A549 (cell line): ENCODE data around the gene FARP2. TPM values are rescaled to one million over a fixed set of nuclear protein-coding genes. Genes with fewer than 3 reads are reported as not detected.

Experiments used
- ATAC-seq, 2 experiments: fragments of 200-7000 bp in 1 of 2; fragments of >200 bp in 1 of 2; cut with Nextera tagmentation in 1 of 2; cut with Tn5 transposase in 1 of 2; 3 replicates each; pipeline versions ENCODE4 v1.8.0 to v1.9.1; 2018 to 2020; ENCODE audit warnings: mild to moderate bottlenecking in 1 of 2, moderate library complexity in 1 of 2
- CTCF ChIA-PET: fragments of 300-600 bp; sonication (Branson Sonifier 250); formaldehyde crosslinking; extraction: SDS; loops from one replicate; lab custom pipeline; 2021; ENCODE audit warnings: antibody characterized with exemption, inconsistent platforms; lab: Yijun Ruan, JAX
- POLR2A ChIA-PET: fragments of 350-600 bp; formaldehyde crosslinking; extraction: SDS; loops from one replicate; lab custom pipeline; 2021; ENCODE audit warnings: antibody characterized with exemption, inconsistent platforms; lab: Yijun Ruan, JAX
- DNase-seq, 2 experiments: peaks; one replicate each; pipeline versions ENCODE4 v3.0.0 to v3.0.0-alpha.2; 2011 to 2016; ENCODE audit warnings: low read depth in 1 of 2, low spot score in 1 of 2
- FAIRE-seq: peaks from 2 replicates; lab custom pipeline; 2011; peaks lifted over from hg19 to GRCh38; lab: Jason Lieb, UNC
- H3K27ac ChIP-seq, 2 experiments: fragments of >200 bp; sonication (Bioruptor Twin); formaldehyde crosslinking; 3 replicates each; pipeline ENCODE4 v1.5.1; 2016 to 2017
- H3K4me1 ChIP-seq: fragments of >200 bp; sonication (Bioruptor Twin); formaldehyde crosslinking; 3 replicates; pipeline ENCODE4 v1.6.1; 2016
- H3K4me2 ChIP-seq: fragments of >200 bp; sonication (Bioruptor Twin); formaldehyde crosslinking; 3 replicates; pipeline ENCODE4 v1.6.1; 2016
- H3K4me3 ChIP-seq: fragments of >200 bp; sonication (Bioruptor Twin); formaldehyde crosslinking; 3 replicates; pipeline ENCODE4 v1.5.1; 2016
- H3K9me3 ChIP-seq: fragments of >200 bp; sonication (Bioruptor Twin); formaldehyde crosslinking; 3 replicates; pipeline ENCODE4 v1.6.1; 2016
- BCL3 ChIP-seq: fragments of >200 bp; sonication (Bioruptor Twin); formaldehyde crosslinking; IDR thresholded peaks from 3 replicates; pipeline ENCODE4 v1.6.1; 2016
- BHLHE40 ChIP-seq: IDR thresholded peaks from 2 replicates; pipeline ENCODE4 v1.6.1; 2012; ENCODE audit warnings: low read depth, low read length, inconsistent platforms
- CTCF ChIP-seq: fragments of >200 bp; sonication (Bioruptor Twin); formaldehyde crosslinking; IDR thresholded peaks from 3 replicates; pipeline ENCODE4 v1.5.1; 2016
- EHMT2 ChIP-seq: fragments of 200-600 bp; sonication (generic); IDR thresholded peaks from 2 replicates; pipeline ENCODE4 v1.6.1; 2016; ENCODE audit warnings: antibody characterized with exemption, low read depth, mild to moderate bottlenecking, moderate library complexity
- ELK1 ChIP-seq: fragments of 150-350 bp; IDR thresholded peaks from 2 replicates; pipeline ENCODE4 v1.6.1; 2014; ENCODE audit warnings: low read depth, mild to moderate bottlenecking, low read length
- EP300 ChIP-seq, 2 experiments: fragments of >200 bp; sonication (Bioruptor Twin); formaldehyde crosslinking; IDR thresholded peaks; 2 replicates in 1 of 2; 3 replicates in 1 of 2; pipeline ENCODE4 v1.6.1; 2016 to 2017
- GATA3 ChIP-seq: IDR thresholded peaks from 2 replicates; pipeline ENCODE4 v1.6.1; 2012; ENCODE audit warnings: borderline replicate concordance
- HDAC2 ChIP-seq: fragments of 200-600 bp; sonication (generic); IDR thresholded peaks from 2 replicates; pipeline ENCODE4 v1.6.1; 2016
- HEYL ChIP-seq: fragments of 250-450 bp; sonication (Bioruptor Pico); IDR thresholded peaks from 2 replicates; pipeline ENCODE4 v1.8.0; 2021; ENCODE audit warnings: mild to moderate bottlenecking, moderate library complexity
- HMGXB4 ChIP-seq: fragments of 250-450 bp; sonication (Bioruptor Pico); IDR thresholded peaks from 2 replicates; pipeline ENCODE4 v1.5.0; 2021; ENCODE audit warnings: mild to moderate bottlenecking, moderate library complexity, borderline replicate concordance
- HOXB5 ChIP-seq: fragments of 250-450 bp; sonication (Bioruptor Pico); IDR thresholded peaks from 2 replicates; pipeline ENCODE4 v1.5.0; 2020; ENCODE audit warnings: mild to moderate bottlenecking, moderate library complexity
- KDM1A ChIP-seq: fragments of 200-600 bp; sonication (generic); IDR thresholded peaks from 2 replicates; pipeline ENCODE4 v1.6.1; 2016; ENCODE audit warnings: low read depth, mild to moderate bottlenecking
- KDM5A ChIP-seq: fragments of 200-600 bp; sonication (generic); IDR thresholded peaks from 2 replicates; pipeline ENCODE4 v1.6.1; 2016; ENCODE audit warnings: antibody characterized with exemption, mild to moderate bottlenecking
- MAX ChIP-seq: IDR thresholded peaks from 2 replicates; pipeline ENCODE4 v1.6.1; 2012
- NR3C1 ChIP-seq: fragments of >200 bp; sonication (Bioruptor Twin); formaldehyde crosslinking; IDR thresholded peaks from 3 replicates; pipeline ENCODE4 v1.6.1; 2017
- POLR2AphosphoS2 ChIP-seq: conservative IDR thresholded peaks from 2 replicates; pipeline ENCODE4 v1.6.1; 2012; ENCODE audit warnings: low read length, improper control_type of control experiment, inconsistent platforms
- RCOR1 ChIP-seq: fragments of 150-350 bp; IDR thresholded peaks from 2 replicates; pipeline ENCODE4 v1.6.1; 2014; ENCODE audit warnings: antibody characterized with exemption, low read length, low read depth
- RFX5 ChIP-seq: fragments of 450-650 bp; IDR thresholded peaks from 2 replicates; pipeline ENCODE4 v1.7.1; 2014; ENCODE audit warnings: antibody characterized with exemption, mild to moderate bottlenecking, moderate library complexity
- RNF2 ChIP-seq: fragments of 200-600 bp; sonication (generic); IDR thresholded peaks from 2 replicates; pipeline ENCODE4 v1.6.1; 2016; ENCODE audit warnings: low read depth, mild to moderate bottlenecking, antibody characterized with exemption, moderate library complexity, borderline replicate concordance
- SREBF2 ChIP-seq: fragments of 450-650 bp; IDR thresholded peaks from 2 replicates; pipeline ENCODE4 v1.6.1; 2014; ENCODE audit warnings: mild to moderate bottlenecking, moderate library complexity
- TFCP2L1 ChIP-seq: fragments of 250-450 bp; sonication (Bioruptor Pico); IDR thresholded peaks from 2 replicates; pipeline ENCODE4 v1.5.0; 2021; ENCODE audit warnings: mild to moderate bottlenecking
- TP53 ChIP-seq: fragments of 250-450 bp; sonication (Bioruptor Pico); IDR thresholded peaks from 2 replicates; pipeline ENCODE4 v1.5.0; 2021; ENCODE audit warnings: mild to moderate bottlenecking, moderate library complexity
- USF2 ChIP-seq: fragments of 450-650 bp; IDR thresholded peaks from 2 replicates; pipeline ENCODE4 v1.6.1; 2014; ENCODE audit warnings: antibody characterized with exemption
- ZFP36 ChIP-seq: fragments of 450-650 bp; IDR thresholded peaks from 2 replicates; pipeline ENCODE4 v1.6.1; 2014; ENCODE audit warnings: borderline replicate concordance; ENCODE audit not compliant: partially characterized antibody
- ZNF302 ChIP-seq: fragments of 250-450 bp; sonication (Bioruptor Pico); IDR thresholded peaks from 2 replicates; pipeline ENCODE4 v1.9.0; 2021; ENCODE audit warnings: inconsistent platforms, mild to moderate bottlenecking, moderate library complexity
- WGBS: methylation state at CpG from one replicate; pipeline ENCODE4 v1.1.6; 2017; ENCODE audit errors: missing lambda C conversion rate; 5-methylcytosine and 5-hydroxymethylcytosine counted together
- polyA plus RNA-seq, 4 experiments: library from polyadenylated mRNA; depleted of rRNA in 3 of 4; stranded (reverse); fragments of >200 nt; fragmentation: RNase III in 1 of 4; extraction: RNeasy Plus Mini Kit Qiagen cat#74134 plus additional on column Dnase treatment in 1 of 4; gene quantifications; 2 replicates in 3 of 4; 3 replicates in 1 of 4; pipeline ENCODE4 v1.2.3, GENCODE V29; 2011 to 2017

FARP2 gene
- polyA plus RNA-seq, 2 of the 4 experiments (the other 2 are of a cell fraction): 17.0 to 29.1 TPM

- no peak for TF ChIP-seq ZNF302
- no peak for TF ChIP-seq RFX5
- no peak for TF ChIP-seq GATA3
- no peak for TF ChIP-seq KDM1A
- TF ChIP-seq ZFP36: no peak
- TF ChIP-seq RNF2: no peak
- TF ChIP-seq EP300 (IDR thresholded peaks at IDR 0.05): no peak
- TF ChIP-seq HDAC2: no peak
- TF ChIP-seq TP53 (CRISPR knock-in tag): no peak
- TF ChIP-seq KDM5A: no peak
- no peak for TF ChIP-seq TFCP2L1 (CRISPR knock-in tag)
- TF ChIP-seq POLR2AphosphoS2: no peak
- TF ChIP-seq NR3C1: no peak
Observed at GRCh38 chr2:241467777-241468475, 111.8 kb downstream of the FARP2 start (continued).

GRCh38 chr2:241468476-241468781 is 112.3 kb downstream of the FARP2 start:
- ChIA-PET POLR2A (no interaction called here), CTCF (no interaction called here)
- no peak for TF ChIP-seq RCOR1
- TF ChIP-seq KDM1A: no peak
- no peak for TF ChIP-seq RNF2
- TF ChIP-seq MAX: no peak
- no peak for TF ChIP-seq HMGXB4
- no peak for TF ChIP-seq CTCF
- TF ChIP-seq EHMT2: no peak
- no peak for TF ChIP-seq SREBF2
- TF ChIP-seq HEYL (CRISPR knock-in tag): no peak
- no peak for TF ChIP-seq ELK1
- no peak for TF ChIP-seq BHLHE40
- Histone ChIP-seq H3K9me3 (no peaks in the 10 kb centered on the region), H3K4me2 (no peak overlapping the region), H3K4me1 (no peaks in the 10 kb centered on the region), H3K4me3 (no peak overlapping the region), H3K27ac (no peak overlapping the region)
- 71% methylated on average over 2 of the region's 2 CpGs for WGBS
- no peak; a peak in 1 of 6 replicates for ATAC-seq
- DNase-seq: no peak
- no peak for FAIRE-seq

- Histone ChIP-seq H3K4me1 (no peaks in the 10 kb centered on the region), H3K27ac (no peak overlapping the region), H3K4me2 (no peak overlapping the region), H3K4me3 (no peak overlapping the region), H3K9me3 (no peaks in the 10 kb centered on the region)
- ATAC-seq (no peak), FAIRE-seq (no peak), DNase-seq (no peak)
- CTCF ChIA-PET: no interaction called here
- WGBS: 94% methylated on average over 2 of the region's 2 CpGs
- POLR2A ChIA-PET: no interaction called here
- no peak for TF ChIP-seq RFX5
- TF ChIP-seq BCL3: no peak
- no peak for TF ChIP-seq CTCF
- no peak for TF ChIP-seq EHMT2
- TF ChIP-seq ELK1: no peak
- TF ChIP-seq USF2: no peak
- no peak for TF ChIP-seq NR3C1
- no peak for TF ChIP-seq HOXB5
- TF ChIP-seq TFCP2L1 (CRISPR knock-in tag): no peak
- no peak for TF ChIP-seq SREBF2
Observed at GRCh38 chr2:241469746-241470145, 113.7 kb downstream of the FARP2 start.
